Pulmonary artery endothelial cell (primary cell): Measurements from ENCODE around the gene OSMR. TPM values are rescaled to one million over a fixed set of nuclear protein-coding genes. Genes with fewer than 3 reads are reported as not detected.

Source experiments
- total RNA-seq: library from RNA; depleted of rRNA; stranded (reverse); fragments of >200 nt; gene quantifications from 2 replicates; pipeline ENCODE4 v1.2.3, GENCODE V29; 2014

The OSMR gene
- total RNA-seq, 1 donor from 2014 or later = 17.0 TPM

Other genes starting within 250 kb of the OSMR start
- 30.6 and 31.7 TPM in 2 replicates for gene RICTOR, start 228.4 kb downstream of the OSMR start, total RNA-seq